ENCODE results near the gene MITD1. TPM values are rescaled to one million over a fixed set of nuclear protein-coding genes. Genes with fewer than 3 reads are reported as not detected.

Gene MITD1
- total and polyA plus RNA-seq, 2 of the 13 experiments (the other 11 are each of a cell fraction or from before 2014, with no cell fraction given): 17.8 to 43.7 TPM

DNA sequence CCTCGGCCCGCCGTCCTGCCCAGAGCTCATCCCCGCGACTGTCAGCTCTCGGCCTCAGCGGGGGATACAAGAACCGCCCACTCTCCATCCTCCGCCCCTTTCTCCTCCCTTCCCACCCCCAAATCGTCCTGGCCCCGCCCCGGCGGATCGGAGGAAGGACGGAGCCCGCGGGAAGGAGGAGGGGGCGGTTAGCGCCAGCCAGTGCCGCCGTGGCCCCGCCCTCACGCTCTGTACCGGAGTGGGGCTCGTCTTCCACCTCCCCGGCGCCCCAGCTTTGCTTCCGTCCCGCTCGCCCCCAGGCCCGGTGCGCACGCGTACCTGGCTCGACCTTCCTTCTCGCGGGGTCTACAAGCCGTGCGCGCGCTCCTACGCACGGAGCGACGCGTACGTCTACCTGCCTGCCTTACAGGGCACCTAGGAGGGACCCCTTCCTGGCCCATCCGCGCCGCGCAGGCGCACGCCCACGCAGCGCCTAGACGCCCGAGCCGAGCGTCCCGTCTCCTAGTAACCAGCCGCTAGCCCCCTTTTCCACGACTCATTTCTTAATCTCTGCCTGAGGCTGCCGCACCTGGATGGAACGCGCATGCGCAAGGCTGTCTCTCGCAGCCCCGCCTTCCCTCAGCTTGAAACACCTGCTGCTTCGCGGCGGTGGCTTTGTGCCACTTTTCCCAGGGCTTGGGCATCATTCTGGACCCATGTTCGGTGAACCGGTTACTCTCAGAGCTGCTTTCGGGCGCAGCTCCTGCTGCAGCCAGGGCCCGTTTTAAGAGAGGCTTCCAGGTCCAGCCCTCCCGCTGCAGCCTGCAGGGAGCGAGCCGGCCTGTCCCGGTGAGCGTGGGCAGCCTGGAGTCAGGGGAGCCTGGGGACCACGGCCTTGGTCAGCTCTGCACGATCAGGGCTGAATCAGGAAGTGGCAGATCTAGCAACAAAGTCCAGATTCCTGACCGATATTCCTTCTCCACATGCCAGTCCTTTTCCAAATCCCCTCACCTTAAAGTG, 39.4 kb downstream of the MITD1 start, which contains the start of gene C2orf15 (continued):
- TF ChIP-seq, protein P1, sequence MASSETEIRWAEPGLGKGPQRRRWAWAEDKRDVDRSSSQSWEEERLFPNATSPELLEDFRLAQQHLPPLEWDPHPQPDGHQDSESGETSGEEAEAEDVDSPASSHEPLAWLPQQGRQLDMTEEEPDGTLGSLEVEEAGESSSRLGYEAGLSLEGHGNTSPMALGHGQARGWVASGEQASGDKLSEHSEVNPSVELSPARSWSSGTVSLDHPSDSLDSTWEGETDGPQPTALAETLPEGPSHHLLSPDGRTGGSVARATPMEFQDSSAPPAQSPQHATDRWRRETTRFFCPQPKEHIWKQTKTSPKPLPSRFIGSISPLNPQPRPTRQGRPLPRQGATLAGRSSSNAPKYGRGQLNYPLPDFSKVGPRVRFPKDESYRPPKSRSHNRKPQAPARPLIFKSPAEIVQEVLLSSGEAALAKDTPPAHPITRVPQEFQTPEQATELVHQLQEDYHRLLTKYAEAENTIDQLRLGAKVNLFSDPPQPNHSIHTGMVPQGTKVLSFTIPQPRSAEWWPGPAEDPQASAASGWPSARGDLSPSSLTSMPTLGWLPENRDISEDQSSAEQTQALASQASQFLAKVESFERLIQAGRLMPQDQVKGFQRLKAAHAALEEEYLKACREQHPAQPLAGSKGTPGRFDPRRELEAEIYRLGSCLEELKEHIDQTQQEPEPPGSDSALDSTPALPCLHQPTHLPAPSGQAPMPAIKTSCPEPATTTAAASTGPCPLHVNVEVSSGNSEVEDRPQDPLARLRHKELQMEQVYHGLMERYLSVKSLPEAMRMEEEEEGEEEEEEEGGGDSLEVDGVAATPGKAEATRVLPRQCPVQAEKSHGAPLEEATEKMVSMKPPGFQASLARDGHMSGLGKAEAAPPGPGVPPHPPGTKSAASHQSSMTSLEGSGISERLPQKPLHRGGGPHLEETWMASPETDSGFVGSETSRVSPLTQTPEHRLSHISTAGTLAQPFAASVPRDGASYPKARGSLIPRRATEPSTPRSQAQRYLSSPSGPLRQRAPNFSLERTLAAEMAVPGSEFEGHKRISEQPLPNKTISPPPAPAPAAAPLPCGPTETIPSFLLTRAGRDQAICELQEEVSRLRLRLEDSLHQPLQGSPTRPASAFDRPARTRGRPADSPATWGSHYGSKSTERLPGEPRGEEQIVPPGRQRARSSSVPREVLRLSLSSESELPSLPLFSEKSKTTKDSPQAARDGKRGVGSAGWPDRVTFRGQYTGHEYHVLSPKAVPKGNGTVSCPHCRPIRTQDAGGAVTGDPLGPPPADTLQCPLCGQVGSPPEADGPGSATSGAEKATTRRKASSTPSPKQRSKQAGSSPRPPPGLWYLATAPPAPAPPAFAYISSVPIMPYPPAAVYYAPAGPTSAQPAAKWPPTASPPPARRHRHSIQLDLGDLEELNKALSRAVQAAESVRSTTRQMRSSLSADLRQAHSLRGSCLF (CRISPR knock-in tag; IDR thresholded peaks at IDR 0.05; ENCODE audit: borderline replicate concordance): no peak
- TF ChIP-seq ZFP37 (CRISPR knock-in tag; IDR thresholded peaks at IDR 0.05; ENCODE audit: borderline replicate concordance) (no peak), GATAD1 (CRISPR knock-in tag; IDR thresholded peaks at IDR 0.05) (peak; percentile 88), NFYB (CRISPR knock-in tag; IDR thresholded peaks at IDR 0.05) (no peak), ZNF557 (CRISPR knock-in tag; IDR thresholded peaks at IDR 0.05) (no peak), POLR2AphosphoS5 (IDR thresholded peaks at IDR 0.05; ENCODE audit: low read depth, low read length) (peak; percentile 98), ZNF143 (CRISPR knock-in tag; IDR thresholded peaks at IDR 0.05) (peak; percentile 52; the same call in 1 of the 2 replicates), JDP2 (CRISPR knock-in tag; IDR thresholded peaks at IDR 0.05; ENCODE audit: borderline replicate concordance) (no peak), AKAP8 (CRISPR knock-in tag; IDR thresholded peaks at IDR 0.05) (peak; percentile 91; the same call in 1 of the 2 replicates), KLF15 (CRISPR knock-in tag; IDR thresholded peaks at IDR 0.05; ENCODE audit: borderline replicate concordance) (0 out of 2 replicates have a peak, but pooled peaks have one; percentile 29), CBFB (CRISPR knock-in tag; IDR thresholded peaks at IDR 0.05) (peak; percentile 16; the same call in 1 of the 2 replicates), EHMT2 (IDR thresholded peaks at IDR 0.05; ENCODE audit: borderline replicate concordance, low read depth, low read length) (no peak), ZNF724P (CRISPR knock-in tag; IDR thresholded peaks at IDR 0.05; ENCODE audit: borderline replicate concordance) (no peak; the same call in 1 of the 2 replicates), ZNF556 (CRISPR knock-in tag; IDR thresholded peaks at IDR 0.05; ENCODE audit: borderline replicate concordance) (no peak; the same call in 1 of the 2 replicates), NR2C2 (CRISPR knock-in tag; IDR thresholded peaks at IDR 0.05; ENCODE audit: borderline replicate concordance) (peak; percentile 87), SNAPC2 (CRISPR knock-in tag; IDR thresholded peaks at IDR 0.05) (peak; percentile 95; the same call in 1 of the 2 replicates), RAD51 (IDR thresholded peaks at IDR 0.05; ENCODE audit: borderline replicate concordance) (no peak), SALL2 (CRISPR knock-in tag; IDR thresholded peaks at IDR 0.05) (peak; percentile 88; the same call in 1 of the 2 replicates), HIVEP1 (CRISPR knock-in tag; IDR thresholded peaks at IDR 0.05) (peak; percentile 63; the same call in 1 of the 2 replicates), ZNF552 (CRISPR knock-in tag; IDR thresholded peaks at IDR 0.05; ENCODE audit: borderline replicate concordance) (0 out of 2 replicates have a peak, but pooled peaks have one; percentile 12), ZBTB7B (CRISPR knock-in tag; IDR thresholded peaks at IDR 0.05) (no peak; the same call in none of the 2 replicates)
- TF ChIP-seq, protein P2, sequence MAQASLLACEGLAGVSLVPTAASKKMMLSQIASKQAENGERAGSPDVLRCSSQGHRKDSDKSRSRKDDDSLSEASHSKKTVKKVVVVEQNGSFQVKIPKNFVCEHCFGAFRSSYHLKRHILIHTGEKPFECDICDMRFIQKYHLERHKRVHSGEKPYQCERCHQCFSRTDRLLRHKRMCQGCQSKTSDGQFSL (CRISPR knock-in tag; IDR thresholded peaks at IDR 0.05): no peak
- TF ChIP-seq, protein P3, sequence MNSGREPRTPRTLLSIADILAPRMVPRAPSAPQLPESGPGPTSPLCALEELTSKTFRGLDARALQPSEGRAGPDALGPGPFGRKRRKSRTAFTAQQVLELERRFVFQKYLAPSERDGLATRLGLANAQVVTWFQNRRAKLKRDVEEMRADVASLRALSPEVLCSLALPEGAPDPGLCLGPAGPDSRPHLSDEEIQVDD (CRISPR knock-in tag; IDR thresholded peaks at IDR 0.05; ENCODE audit: borderline replicate concordance): no peak; the same call in 1 of the 2 replicates

Measured in HepG2 (cell line).